Mucosa of descending colon (tissue), 3 donors: ENCODE measurements around the gene ANKRD13D. TPM values are rescaled to one million over a fixed set of nuclear protein-coding genes. Genes with fewer than 3 reads are reported as not detected.
"Not testable (repeated sequence)": the region's sequence is repeated elsewhere in the genome, so short reads cannot be mapped to it uniquely, and the experiment has no call there.

Source experiments
- ATAC-seq: fragments of 200-7000 bp; cut with Tn5 transposase; one replicate; pipeline ENCODE4 v1.9.1; 2020; ENCODE audit warnings: mild to moderate bottlenecking, moderate library complexity
- DNase-seq, 3 donors: peaks; one replicate each; pipeline ENCODE4 v3.0.0-alpha.2; 2020
- H3K36me3 ChIP-seq: fragments of 200-600 bp; one replicate; pipeline ENCODE4 v1.8.0; 2021; ENCODE audit warnings: low read depth, mild to moderate bottlenecking
- H3K4me1 ChIP-seq: fragments of 200-600 bp; one replicate; pipeline ENCODE4 v1.8.0; 2021; ENCODE audit warnings: low read depth, mild to moderate bottlenecking
- H3K4me3 ChIP-seq: fragments of 200-600 bp; one replicate; pipeline ENCODE4 v1.8.0; 2021; ENCODE audit warnings: mild to moderate bottlenecking
- H3K9me3 ChIP-seq: fragments of 200-600 bp; one replicate; pipeline ENCODE4 v1.8.0; 2021; ENCODE audit warnings: mild to moderate bottlenecking
- CTCF ChIP-seq: fragments of 200-600 bp; IDR thresholded peaks from one replicate; pipeline ENCODE4 v1.8.0; 2022; ENCODE audit warnings: antibody characterized with exemption, mild to moderate bottlenecking
- intact Hi-C, 2 donors: fragments of 100-400 bp; cut with DNase I in 1 of 2; cut with micrococcal nuclease in 1 of 2; formaldehyde crosslinking; loops; one replicate each; pipeline versions ENCODE4 v1.11.0 to v1.11.1; 2022; cut with DNase I, micrococcal nuclease
- total RNA-seq, 3 donors: library from RNA; stranded (reverse); fragmentation: NEBNext Ultra II Directional in 2 of 3; extraction: Animal tissue kit (Norgen Biotek cat#: 25700) in 2 of 3; gene quantifications; one replicate each; pipeline versions ENCODE4 v1.2.1 to v1.2.4, GENCODE V29; 2021 to 2023
- donor health status: DM: no; HTN: no; CAD: no; lungs with moderate emphysema.
- donor health status: DM: no; HTN: no; CAD: no.
- donor health status: DM: no; HTN: yes; CAD: no.

Gene ANKRD13D
- total RNA-seq, 3 donors from 2014 or later, result 20.0 to 46.3 (median 26.7) TPM

- no peak for DNase-seq
- peaks cover 20% of the 10 kb centered on the region for H3K4me1 ChIP-seq
- no peak overlapping the region for H3K4me3 ChIP-seq
- H3K9me3 ChIP-seq, result no peaks in the 10 kb centered on the region
- intact Hi-C loops, result no loop called here
- no peak for TF ChIP-seq CTCF
- H3K36me3 ChIP-seq, result peaks cover 18% of the 10 kb centered on the region
- ATAC-seq, result no peak
Observed at GRCh38 chr11:67256477-67257135, 32.5 kb upstream of the ANKRD13D start.

- intact Hi-C loops, result loop anchor here in 1 of 2 donors (5.0 kb wide), 1 partner anchor 67 kb away; no protein-coding TSS in a partner anchor
- TF ChIP-seq CTCF, result no peak
- H3K36me3 ChIP-seq, result no peaks in the 10 kb centered on the region
- H3K4me3 ChIP-seq, result no peak overlapping the region
- ATAC-seq (no peak), DNase-seq (no peak)
- no peaks in the 10 kb centered on the region for H3K9me3 ChIP-seq
- H3K4me1 ChIP-seq, result peaks cover 22% of the 10 kb centered on the region
Observed at GRCh38 chr11:67260406-67260805, 28.7 kb upstream of the ANKRD13D start.

GRCh38 chr11:67260885-67261639 is 28.0 kb upstream of the ANKRD13D start:
- not testable (repeated sequence) for H3K9me3 ChIP-seq, H3K4me3 ChIP-seq, H3K36me3 ChIP-seq
- peak; percentile 67 to 81 (median 72) for DNase-seq
- intact Hi-C loops, result loop anchor here in 1 of 2 donors (5.0 kb wide), 1 partner anchor 66 kb away; no protein-coding TSS in a partner anchor
- ATAC-seq, result peak; percentile 29
- peaks cover 27% of the 10 kb centered on the region for H3K4me1 ChIP-seq

- Histone ChIP-seq H3K9me3 (no peaks in the 10 kb centered on the region), H3K4me3 (no peak overlapping the region), H3K4me1 (peaks cover 27% of the 10 kb centered on the region), H3K36me3 (no peaks in the 10 kb centered on the region)
- no peak for TF ChIP-seq CTCF
- intact Hi-C loops, result loop anchor here in 1 of 2 donors (5.0 kb wide), 1 partner anchor 66 kb away; no protein-coding TSS in a partner anchor
- ATAC-seq (no peak), DNase-seq (no peak)
Observed at GRCh38 chr11:67261640-67261945, 27.5 kb upstream of the ANKRD13D start.

- H3K4me1 ChIP-seq, result peaks cover 27% of the 10 kb centered on the region
- TF ChIP-seq CTCF, result no peak
- H3K9me3 ChIP-seq, result no peaks in the 10 kb centered on the region
- H3K36me3 ChIP-seq, result no peaks in the 10 kb centered on the region
- no peak for ATAC-seq
- no peak overlapping the region for H3K4me3 ChIP-seq
- intact Hi-C loops, result loop anchor here in 1 of 2 donors (5.0 kb wide), 1 partner anchor 65 kb away; no protein-coding TSS in a partner anchor
- DNase-seq, result peak in 2 of 3 donors; percentile 44 to 53
Observed at GRCh38 chr11:67261946-67262681, 27.0 kb upstream of the ANKRD13D start.
